AG10803 (cell line): ENCODE results near the gene FGR.
A peak's percentile ranks its signal among the peaks of the same experiment; 100 is the strongest.

Experiments
- DNase-seq: peaks from one replicate; pipeline ENCODE4 v3.0.0; 2010; ENCODE audit warnings: low read depth
- H3K4me3 ChIP-seq: 2 replicates; pipeline ENCODE4 v1.5.1; 2011; ENCODE audit warnings: mild to moderate bottlenecking, low read length, control low read depth
- CTCF ChIP-seq: conservative IDR thresholded peaks from 2 replicates; pipeline ENCODE4 v1.5.1; 2011; ENCODE audit warnings: mild to moderate bottlenecking, low read length, control low read depth, inconsistent platforms

FGR gene

GRCh38 chr1:27605796-27606707, 28.9 kb downstream of the FGR start:
- peak; percentile 85 for TF ChIP-seq CTCF
- no peak overlapping the region for H3K4me3 ChIP-seq
- peak; percentile 50 for DNase-seq

- H3K4me3 ChIP-seq, result no peak overlapping the region
- no peak for DNase-seq
- no peak for TF ChIP-seq CTCF
These were observed 29.7 kb downstream of the FGR start for GRCh38 chr1:27605300-27605766.

- no peak for TF ChIP-seq CTCF
- no peak for DNase-seq
- peak overlapping the region; percentile 68 for H3K4me3 ChIP-seq
These were observed 30.2 kb downstream of the FGR start for GRCh38 chr1:27604579-27605299.

GRCh38 chr1:27603681-27604578, 31.1 kb downstream of the FGR start, which contains the start of gene AHDC1:
Gene AHDC1 (minus strand): TSS chr1:27604144. CDS start chr1:27552115, 52,029 bp downstream.
- TF ChIP-seq CTCF, result no peak
- DNase-seq, result peak; percentile 90
- H3K4me3 ChIP-seq, result peak within 1 kb of the TSS; percentile 97

GRCh38 chr1:27603309-27603680, 31.7 kb downstream of the FGR start:
- no peak for DNase-seq
- TF ChIP-seq CTCF, result no peak

GRCh38 chr1:27602462-27603308, 32.3 kb downstream of the FGR start:
- no peak for DNase-seq

More at GRCh38 chr1:27603309-27603680, 31.7 kb downstream of the FGR start:
- H3K4me3 ChIP-seq, result peak overlapping the region; percentile 97

More at GRCh38 chr1:27602462-27603308, 32.3 kb downstream of the FGR start:
- H3K4me3 ChIP-seq, result peak overlapping the region; percentile 97
- TF ChIP-seq CTCF, result no peak
